H9 (cell line): ENCODE data around the gene PCDHGC5. TPM values are rescaled to one million over a fixed set of nuclear protein-coding genes. Genes with fewer than 3 reads are reported as not detected.

ENCODE experiments used
- DNase-seq: peaks from one replicate; pipeline ENCODE4 v3.0.0-alpha.2; 2017
- H2AFZ ChIP-seq: one replicate; pipeline ENCODE4 v1.6.1; 2013; ENCODE audit warnings: mild to moderate bottlenecking, low read length, control low read depth, moderate library complexity
- H2AK5ac ChIP-seq: 2 replicates; pipeline ENCODE4 v1.6.1; 2013; ENCODE audit warnings: low read length, control low read depth, mixed read lengths; ENCODE audit not compliant: insufficient read length
- H2BK120ac ChIP-seq: one replicate; pipeline ENCODE4 v1.6.1; 2013; ENCODE audit warnings: low read depth, mild to moderate bottlenecking, low read length, control low read depth, inconsistent platforms; ENCODE audit not compliant: poor library complexity, severe bottlenecking
- H2BK12ac ChIP-seq: 2 replicates; pipeline ENCODE4 v1.6.1; 2013; ENCODE audit warnings: low read length, control low read depth, mixed read lengths, low read depth; ENCODE audit not compliant: insufficient read length
- H2BK15ac ChIP-seq: 2 replicates; pipeline ENCODE4 v1.6.1; 2013; ENCODE audit warnings: low read depth, low read length, control low read depth
- H2BK20ac ChIP-seq: one replicate; pipeline ENCODE4 v1.6.1; 2013; ENCODE audit warnings: low read depth, mild to moderate bottlenecking, low read length, control low read depth, inconsistent platforms; ENCODE audit not compliant: poor library complexity, severe bottlenecking
- H2BK5ac ChIP-seq: 2 replicates; pipeline ENCODE4 v1.6.1; 2013; ENCODE audit warnings: low read length, control low read depth, mixed read lengths; ENCODE audit not compliant: insufficient read length
- H3K14ac ChIP-seq: 2 replicates; pipeline ENCODE4 v1.6.1; 2013; ENCODE audit warnings: low read length, control low read depth; ENCODE audit not compliant: insufficient read depth
- H3K18ac ChIP-seq: 2 replicates; pipeline ENCODE4 v1.6.1; 2013; ENCODE audit warnings: low read depth, mild to moderate bottlenecking, mixed read lengths, low read length, control low read depth; ENCODE audit not compliant: insufficient read length
- H3K23ac ChIP-seq: 2 replicates; pipeline ENCODE4 v1.6.1; 2013; ENCODE audit warnings: low read length, control low read depth, mixed read lengths, low read depth; ENCODE audit not compliant: insufficient read length
- H3K23me2 ChIP-seq: 2 replicates; pipeline ENCODE4 v1.6.1; 2013; ENCODE audit warnings: low read depth, mild to moderate bottlenecking, mixed read lengths, low read length, control low read depth; ENCODE audit not compliant: insufficient read length, poor library complexity, severe bottlenecking
- H3K27ac ChIP-seq: 2 replicates; pipeline ENCODE4 v1.5.1; 2013; ENCODE audit warnings: low read length, control low read depth, mixed read lengths, low read depth; ENCODE audit not compliant: insufficient read length
- H3K27me3 ChIP-seq: 2 replicates; pipeline ENCODE4 v1.6.1; 2013; ENCODE audit warnings: low read length, control low read depth, inconsistent platforms; ENCODE audit not compliant: insufficient read depth
- H3K4ac ChIP-seq: 2 replicates; pipeline ENCODE4 v1.6.1; 2013; ENCODE audit warnings: low read depth, mild to moderate bottlenecking, control low read depth, inconsistent platforms, low read length, moderate library complexity
- H3K4me1 ChIP-seq: 2 replicates; pipeline ENCODE4 v1.6.1; 2013; ENCODE audit warnings: low read length, control low read depth, inconsistent platforms; ENCODE audit not compliant: insufficient read depth
- H3K4me2 ChIP-seq: 2 replicates; pipeline ENCODE4 v1.6.1; 2013; ENCODE audit warnings: low read length, control low read depth, mixed read lengths; ENCODE audit not compliant: insufficient read length, insufficient read depth
- H3K56ac ChIP-seq: 2 replicates; pipeline ENCODE4 v1.6.1; 2013; ENCODE audit warnings: low read depth, mild to moderate bottlenecking, mixed read lengths, low read length, control low read depth; ENCODE audit not compliant: insufficient read length
- H3K79me1 ChIP-seq: 2 replicates; pipeline ENCODE4 v1.6.1; 2013; ENCODE audit warnings: low read depth, mild to moderate bottlenecking, moderate library complexity, low read length, control low read depth, inconsistent platforms; ENCODE audit not compliant: insufficient read depth, poor library complexity, severe bottlenecking
- H3K79me2 ChIP-seq: 2 replicates; pipeline ENCODE4 v1.6.1; 2013; ENCODE audit warnings: low read length, control low read depth, inconsistent platforms; ENCODE audit not compliant: insufficient read depth
- H3K9ac ChIP-seq: 2 replicates; pipeline ENCODE4 v1.6.1; 2013; ENCODE audit warnings: low read length, control low read depth, mixed read lengths; ENCODE audit not compliant: insufficient read length; ENCODE audit errors: extremely low read depth
- H3K9me3 ChIP-seq: one replicate; pipeline ENCODE4 v1.6.1; 2013; ENCODE audit warnings: low read depth, low read length, inconsistent platforms; ENCODE audit not compliant: control insufficient read depth
- H3T11ph ChIP-seq: one replicate; pipeline ENCODE4 v1.6.1; 2013; ENCODE audit warnings: mild to moderate bottlenecking, low read length, control low read depth, inconsistent platforms
- H4K20me1 ChIP-seq: one replicate; pipeline ENCODE4 v1.6.1; 2013; ENCODE audit not compliant: control insufficient read depth, insufficient read length, insufficient read depth
- H4K5ac ChIP-seq: 2 replicates; pipeline ENCODE4 v1.6.1; 2013; ENCODE audit warnings: low read depth, mild to moderate bottlenecking, mixed read lengths, low read length, control low read depth; ENCODE audit not compliant: insufficient read length
- H4K8ac ChIP-seq: replicated peaks from 2 replicates; pipeline ENCODE4 v1.6.1; 2013; ENCODE audit warnings: low read length, control low read depth, mixed read lengths, low read depth; ENCODE audit not compliant: insufficient read length
- H4K91ac ChIP-seq: 2 replicates; pipeline ENCODE4 v1.6.1; 2013; ENCODE audit warnings: low read depth, mild to moderate bottlenecking, moderate library complexity, mixed read lengths, low read length, control low read depth; ENCODE audit not compliant: insufficient read length
- H3K27ac Mint-ChIP-seq, 3 experiments: 2 replicates in 2 of 3; 3 replicates in 1 of 3; pipeline ENCODE4 v1.8.0; 2020 to 2021; ENCODE audit warnings: mixed read lengths in 3 of 3, mild to moderate bottlenecking in 1 of 3, moderate library complexity in 1 of 3
- H3K27me3 Mint-ChIP-seq: 2 replicates; pipeline ENCODE4 v1.8.0; 2021; ENCODE audit warnings: low read depth, mild to moderate bottlenecking, moderate library complexity, mixed read lengths
- H3K36me3 Mint-ChIP-seq, 3 experiments: 2 replicates in 2 of 3; 3 replicates in 1 of 3; pipeline ENCODE4 v1.8.0; 2020 to 2021; ENCODE audit warnings: low read depth in 3 of 3, mixed read lengths in 3 of 3; ENCODE audit not compliant: insufficient read depth in 1 of 3
- H3K4me1 Mint-ChIP-seq, 2 experiments: 2 replicates each; pipeline ENCODE4 v1.8.0; 2020; ENCODE audit warnings: mixed read lengths in 2 of 2
- H3K4me3 Mint-ChIP-seq, 2 experiments: 2 replicates in 1 of 2; 3 replicates in 1 of 2; pipeline ENCODE4 v1.8.0; 2020 to 2021; ENCODE audit warnings: mild to moderate bottlenecking in 2 of 2, mixed read lengths in 2 of 2, moderate library complexity in 1 of 2
- H3K9me3 Mint-ChIP-seq, 2 experiments: 2 replicates in 1 of 2; 3 replicates in 1 of 2; pipeline ENCODE4 v1.8.0; 2020; ENCODE audit warnings: mild to moderate bottlenecking in 2 of 2, mixed read lengths in 2 of 2, moderate library complexity in 1 of 2
- WGBS: extraction: QIAGEN DNeasy Blood & Tissue Kit; methylation state at CpG from one replicate; pipeline ENCODE4 v1.1.7; 2013; ENCODE audit warnings: missing lambda C conversion rate, low lambda C conversion rate, mixed read lengths; ENCODE audit not compliant: insufficient read length; ENCODE audit errors: extremely low coverage; 5-methylcytosine and 5-hydroxymethylcytosine counted together
- total RNA-seq: library from RNA; stranded (reverse); gene quantifications from 2 replicates; pipeline ENCODE4 v1.2.1, GENCODE V29; 2021
- TF ChIP-seq, protein P1 (sequence below): fragments of 200-600 bp; sonication (generic); conservative IDR thresholded peaks from 3 replicates; pipeline ENCODE4 v1.8.0; 2021; ENCODE audit warnings: antibody characterized with exemption, mild to moderate bottlenecking

PCDHGC5 gene
- total RNA-seq, 1 experiment from 2014 or later: 0.66 TPM

DNA sequence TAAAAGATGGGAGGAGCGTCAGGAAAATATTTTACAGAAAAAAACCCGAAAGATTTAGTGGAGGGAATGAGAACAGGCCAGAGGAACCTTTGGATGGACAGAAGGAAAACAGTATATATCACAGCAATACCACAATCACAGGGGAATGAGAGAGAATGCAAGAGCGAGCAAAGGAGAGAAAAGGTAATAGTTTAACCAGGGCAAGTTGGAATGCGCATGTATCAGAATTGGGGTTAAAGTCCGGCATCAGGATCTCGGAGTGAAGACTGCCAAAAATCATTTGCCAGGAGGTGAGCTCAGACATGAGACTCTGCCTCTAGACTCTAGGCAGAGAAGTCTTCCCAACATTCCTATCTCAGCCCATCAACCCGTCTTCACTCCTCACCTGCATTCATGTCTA, 36.8 kb downstream of the PCDHGC5 start:
- Histone ChIP-seq H2BK20ac (no peak overlapping the region), H3K9me3 (no peaks in the 10 kb centered on the region), H2AK5ac (no peak overlapping the region), H4K20me1 (no peaks in the 10 kb centered on the region), H3K79me2 (no peaks in the 10 kb centered on the region), H3K56ac (no peak overlapping the region), H2BK12ac (no peak overlapping the region), H3K18ac (no peak overlapping the region), H3T11ph (no peak overlapping the region), H3K14ac (no peak overlapping the region), H3K4me2 (no peak overlapping the region), H3K79me1 (peaks cover 2% of the 10 kb centered on the region), H4K91ac (no peak overlapping the region), H3K4me1 (no peaks in the 10 kb centered on the region; the same call in none of the 2 replicates), H3K27me3 (no peaks in the 10 kb centered on the region), H2BK15ac (no peak overlapping the region), H3K4ac (no peak overlapping the region), H2BK5ac (no peak overlapping the region), H2AFZ (no peak overlapping the region), H3K23ac (no peak overlapping the region), H3K23me2 (no peaks in the 10 kb centered on the region), H4K5ac (no peak overlapping the region), H3K9ac (no peak overlapping the region), H2BK120ac (no peak overlapping the region), H4K8ac (no peak overlapping the region), H3K27ac (no peak overlapping the region)
- no peaks in the 10 kb centered on the region for H3K9me3 Mint-ChIP-seq
- H3K27me3 Mint-ChIP-seq: no peaks in the 10 kb centered on the region; the same call in 1 of the 2 replicates
- TF ChIP-seq, protein P1, sequence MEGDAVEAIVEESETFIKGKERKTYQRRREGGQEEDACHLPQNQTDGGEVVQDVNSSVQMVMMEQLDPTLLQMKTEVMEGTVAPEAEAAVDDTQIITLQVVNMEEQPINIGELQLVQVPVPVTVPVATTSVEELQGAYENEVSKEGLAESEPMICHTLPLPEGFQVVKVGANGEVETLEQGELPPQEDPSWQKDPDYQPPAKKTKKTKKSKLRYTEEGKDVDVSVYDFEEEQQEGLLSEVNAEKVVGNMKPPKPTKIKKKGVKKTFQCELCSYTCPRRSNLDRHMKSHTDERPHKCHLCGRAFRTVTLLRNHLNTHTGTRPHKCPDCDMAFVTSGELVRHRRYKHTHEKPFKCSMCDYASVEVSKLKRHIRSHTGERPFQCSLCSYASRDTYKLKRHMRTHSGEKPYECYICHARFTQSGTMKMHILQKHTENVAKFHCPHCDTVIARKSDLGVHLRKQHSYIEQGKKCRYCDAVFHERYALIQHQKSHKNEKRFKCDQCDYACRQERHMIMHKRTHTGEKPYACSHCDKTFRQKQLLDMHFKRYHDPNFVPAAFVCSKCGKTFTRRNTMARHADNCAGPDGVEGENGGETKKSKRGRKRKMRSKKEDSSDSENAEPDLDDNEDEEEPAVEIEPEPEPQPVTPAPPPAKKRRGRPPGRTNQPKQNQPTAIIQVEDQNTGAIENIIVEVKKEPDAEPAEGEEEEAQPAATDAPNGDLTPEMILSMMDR: no peak
- H3K4me1 Mint-ChIP-seq: peaks cover 16 to 20% of the 10 kb centered on the region in 2 experiments
- peak overlapping the region in 2 of 3 experiments; percentile 7 to 82; a peak in 4 of 7 replicates for H3K27ac Mint-ChIP-seq
- WGBS: no CpG with 5 or more reads among the region's 7 CpGs
- H3K4me3 Mint-ChIP-seq: no peak overlapping the region
- H3K36me3 Mint-ChIP-seq: peaks cover 34 to 69% (median 60%) of the 10 kb centered on the region in 3 experiments; a peak in 6 of 7 replicates
- DNase-seq: no peak
